Keratinocyte (primary cell): ENCODE data around the gene VEZT. TPM values are rescaled to one million over a fixed set of nuclear protein-coding genes. Genes with fewer than 3 reads are reported as not detected.

Source experiments
- DNase-seq: peaks from one replicate; pipeline ENCODE4 v3.0.0-alpha.2; 2011; ENCODE audit warnings: low read depth, missing footprints, low spot score
- FAIRE-seq: peaks from 2 replicates; lab custom pipeline; 2011; peaks lifted over from hg19 to GRCh38; lab: Jason Lieb, UNC
- H2AFZ ChIP-seq: 2 replicates; pipeline ENCODE4 v1.6.0; 2012; ENCODE audit warnings: low read length, control low read depth, inconsistent platforms; ENCODE audit not compliant: control insufficient read depth
- H3K27ac ChIP-seq: 2 replicates; pipeline ENCODE4 v1.5.1; 2011; ENCODE audit warnings: low read length; ENCODE audit not compliant: control insufficient read depth, insufficient read depth
- H3K27me3 ChIP-seq: 3 replicates; pipeline ENCODE4 v1.6.0; 2011; ENCODE audit warnings: low read length; ENCODE audit not compliant: control insufficient read depth, insufficient read depth; ENCODE audit errors: extremely low read depth
- H3K36me3 ChIP-seq, 2 experiments: 2 replicates in 1 of 2; 3 replicates in 1 of 2; pipeline ENCODE4 v1.5.1; 2011; ENCODE audit warnings: low read length in 2 of 2, mild to moderate bottlenecking in 1 of 2; ENCODE audit not compliant: control insufficient read depth in 2 of 2, insufficient read depth in 2 of 2; ENCODE audit errors: extremely low read depth in 1 of 2
- H3K4me1 ChIP-seq: 3 replicates; pipeline ENCODE4 v1.5.1; 2011; ENCODE audit warnings: low read length; ENCODE audit not compliant: control insufficient read depth, insufficient read depth; ENCODE audit errors: extremely low read depth
- H3K4me2 ChIP-seq: 3 replicates; pipeline ENCODE4 v1.6.0; 2011; ENCODE audit warnings: low read depth, low read length; ENCODE audit not compliant: control insufficient read depth, insufficient read depth; ENCODE audit errors: extremely low read depth
- H3K4me3 ChIP-seq, 3 experiments: fragments of 200-600 bp in 1 of 3; sonication (generic) in 1 of 3; 2 replicates in 2 of 3; 3 replicates in 1 of 3; pipeline ENCODE4 v1.5.1; 2011 to 2016; ENCODE audit warnings: low read length in 3 of 3, mild to moderate bottlenecking in 3 of 3, control low read depth in 2 of 3, inconsistent platforms in 1 of 3, low read depth in 1 of 3, mixed read lengths in 1 of 3, mixed run types in 1 of 3, moderate library complexity in 1 of 3; ENCODE audit not compliant: control insufficient read depth in 2 of 3, insufficient read depth in 2 of 3; ENCODE audit errors: extremely low read depth in 1 of 3
- H3K79me2 ChIP-seq: 2 replicates; pipeline ENCODE4 v1.6.0; 2012; ENCODE audit warnings: low read length; ENCODE audit not compliant: control insufficient read depth, insufficient read depth
- H3K9ac ChIP-seq: 3 replicates; pipeline ENCODE4 v1.6.0; 2011; ENCODE audit warnings: low read length; ENCODE audit not compliant: control insufficient read depth, insufficient read depth; ENCODE audit errors: extremely low read depth
- H3K9me1 ChIP-seq: 3 replicates; pipeline ENCODE4 v1.6.0; 2011; ENCODE audit warnings: low read length; ENCODE audit not compliant: control insufficient read depth, insufficient read depth; ENCODE audit errors: extremely low read depth
- H3K9me3 ChIP-seq: 2 replicates; pipeline ENCODE4 v1.5.1; 2012; ENCODE audit warnings: low read depth, low read length; ENCODE audit not compliant: control insufficient read depth
- H4K20me1 ChIP-seq: 3 replicates; pipeline ENCODE4 v1.6.0; 2011; ENCODE audit warnings: low read length; ENCODE audit not compliant: control insufficient read depth, insufficient read depth; ENCODE audit errors: extremely low read depth
- CTCF ChIP-seq, 3 experiments: IDR thresholded peaks in 1 of 3; conservative IDR thresholded peaks in 1 of 3; optimal IDR thresholded peaks in 1 of 3; 2 replicates in 2 of 3; 3 replicates in 1 of 3; pipeline versions ENCODE3 to v1.5.1; 2011; ENCODE audit warnings: low read length in 3 of 3, mild to moderate bottlenecking in 3 of 3, moderate library complexity in 2 of 3, control low read depth in 1 of 3, inconsistent platforms in 1 of 3; ENCODE audit not compliant: insufficient read depth in 2 of 3; ENCODE audit errors: extremely low read depth in 1 of 3
- EZH2 ChIP-seq: IDR thresholded peaks from one replicate; pipeline ENCODE4 v1.6.1; 2012; ENCODE audit warnings: inconsistent platforms, mild to moderate bottlenecking, low read length, moderate library complexity
- dilution Hi-C: fragments of 300-500 bp; cut with MboI; formaldehyde crosslinking; loops from one replicate; pipeline ENCODE4 v1.7.0; 2020; ENCODE audit warnings: low sequenced_read_pairs; ENCODE audit not compliant: extremely low pct_ligation_motif_present
- polyA plus RNA-seq, 5 experiments: library from polyadenylated mRNA; depleted of rRNA in 3 of 5; stranded (reverse) in 3 of 5; stranded (forward) in 1 of 5; unstranded in 1 of 5; fragments of >200 nt; gene quantifications; 1 replicate in 1 of 5; 2 replicates in 3 of 5; 3 replicates in 1 of 5; pipeline versions ENCODE4 v1.2.1 to v1.2.3, GENCODE V29; 2011 to 2012; ENCODE audit warnings: missing spikeins in 2 of 5, low read depth in 1 of 5, low replicate concordance in 1 of 5

Gene VEZT
- polyA plus RNA-seq, 1 donor (not counting 4 experiments of a cell fraction or from before 2014, with no cell fraction given) = 169 TPM

GRCh38 chr12:95185072-95185471, 32.5 kb upstream of the VEZT start:
- H3K27ac ChIP-seq = no peak overlapping the region

DNA sequence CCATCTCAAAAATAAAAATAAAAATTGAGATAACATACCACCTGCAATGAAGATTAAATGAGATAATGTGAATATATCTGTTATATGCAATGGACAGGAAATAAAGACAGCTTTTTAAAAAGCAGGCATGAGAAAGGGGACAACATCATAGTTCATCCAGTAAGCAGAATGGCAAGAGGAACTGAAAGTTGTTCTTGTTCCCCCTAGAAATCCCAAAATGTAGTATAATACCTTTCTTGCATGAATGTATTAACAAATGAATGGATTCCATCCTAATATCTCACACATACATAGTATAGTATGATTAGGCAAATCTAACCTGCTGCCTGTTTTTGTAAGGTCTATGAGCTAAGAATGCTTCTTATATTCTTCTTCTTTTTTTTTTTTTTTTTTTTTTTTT, 31.8 kb upstream of the VEZT start:
- Histone ChIP-seq H3K9ac (no peak overlapping the region), H3K9me1 (peaks cover 4% of the 10 kb centered on the region), H3K9me3 (no peaks in the 10 kb centered on the region), H4K20me1 (no peaks in the 10 kb centered on the region), H3K4me1 (peaks cover 12% of the 10 kb centered on the region), H3K27me3 (no peaks in the 10 kb centered on the region), H2AFZ (no peak overlapping the region), H3K4me2 (no peak overlapping the region), H3K4me3 (no peak overlapping the region), H3K36me3 (peaks cover 9 to 14% of the 10 kb centered on the region in 2 experiments), H3K27ac (no peak overlapping the region), H3K79me2 (peaks cover 73% of the 10 kb centered on the region)
- no peak for DNase-seq
- TF ChIP-seq EZH2 (no peak), CTCF (optimal IDR thresholded peaks at IDR 0.05 in 1 of 3, IDR thresholded peaks at IDR 0.05 in 1 of 3, conservative IDR thresholded peaks at IDR 0.05 in 1 of 3; ENCODE audit: extremely low read depth in 1 of 3, insufficient read depth in 2 of 3, low read length in 3 of 3) (no peak)
- dilution Hi-C loops = no loop called here
- FAIRE-seq = no peak

More at GRCh38 chr12:95185072-95185471, 32.5 kb upstream of the VEZT start:
- Histone ChIP-seq H3K27me3 (no peaks in the 10 kb centered on the region), H3K4me1 (peaks cover 12% of the 10 kb centered on the region), H3K4me2 (no peak overlapping the region), H3K36me3 (peaks cover 9 to 16% of the 10 kb centered on the region in 2 experiments), H3K9ac (no peak overlapping the region), H3K79me2 (peaks cover 73% of the 10 kb centered on the region), H3K9me1 (peaks cover 4% of the 10 kb centered on the region), H3K4me3 (no peak overlapping the region), H3K9me3 (no peaks in the 10 kb centered on the region), H4K20me1 (no peaks in the 10 kb centered on the region), H2AFZ (no peak overlapping the region)
- DNase-seq (no peak), FAIRE-seq (no peak)
- TF ChIP-seq CTCF (optimal IDR thresholded peaks at IDR 0.05 in 1 of 3, IDR thresholded peaks at IDR 0.05 in 1 of 3, conservative IDR thresholded peaks at IDR 0.05 in 1 of 3; ENCODE audit: extremely low read depth in 1 of 3, insufficient read depth in 2 of 3, low read length in 3 of 3) = no peak
- no peak for TF ChIP-seq EZH2
- dilution Hi-C loops = no loop called here
